Activated B cell treated with CpG ODN at 0.5 μM for 24 hours (primary cell): ENCODE results near the gene HMGA1. TPM values are rescaled to one million over a fixed set of nuclear protein-coding genes. Genes with fewer than 3 reads are reported as not detected.

ENCODE experiments used
- ATAC-seq: fragments of 200-7000 bp; cut with Tn5 transposase; one replicate; pipeline ENCODE4 v1.10.0; 2021; ENCODE audit warnings: low read depth, mild to moderate bottlenecking, moderate library complexity
- CTCF ChIA-PET: fragments of 350-600 bp; sonication (Branson Sonifier 250); formaldehyde crosslinking; loops from one replicate; lab custom pipeline; 2021; ENCODE audit warnings: antibody characterized with exemption; lab: Charles Lee
- POLR2A ChIA-PET: fragments of 350-600 bp; sonication (Branson Sonifier 250); formaldehyde crosslinking; loops from one replicate; lab custom pipeline; 2021; ENCODE audit warnings: antibody characterized with exemption; lab: Charles Lee
- DNase-seq: peaks from one replicate; pipeline ENCODE4 v3.0.0; 2022
- H3K27ac Mint-ChIP-seq: one replicate; pipeline ENCODE4 v1.8.0; 2020; ENCODE audit warnings: mixed read lengths
- H3K27me3 Mint-ChIP-seq: one replicate; pipeline ENCODE4 v1.8.0; 2021; ENCODE audit warnings: mixed read lengths
- H3K36me3 Mint-ChIP-seq: one replicate; pipeline ENCODE4 v1.8.0; 2021; ENCODE audit warnings: low read depth, mixed read lengths
- H3K4me1 Mint-ChIP-seq: one replicate; pipeline ENCODE4 v1.8.0; 2021; ENCODE audit warnings: mixed read lengths
- H3K4me3 Mint-ChIP-seq: one replicate; pipeline ENCODE4 v1.8.0; 2020; ENCODE audit warnings: mild to moderate bottlenecking, mixed read lengths
- H3K9me3 Mint-ChIP-seq: one replicate; pipeline ENCODE4 v1.8.0; 2020; ENCODE audit warnings: mixed read lengths
- CTCF ChIP-seq: fragments of 200-600 bp; IDR thresholded peaks from one replicate; pipeline ENCODE4 v1.8.0; 2022; ENCODE audit warnings: antibody characterized with exemption, mild to moderate bottlenecking
- intact Hi-C: fragments of 100-400 bp; cut with micrococcal nuclease; formaldehyde crosslinking; loops from one replicate; pipeline ENCODE4 v1.15.1; 2024
- total RNA-seq: library from RNA; stranded (reverse); gene quantifications from 2 replicates; pipeline ENCODE4 v1.2.3, GENCODE V29; 2022

The HMGA1 gene
- total RNA-seq, result 186 and 188 TPM in 2 replicates

GRCh38 chr6:34236443-34237315 lies at the start of gene HMGA1:
TSS of gene HMGA1 (plus strand) at chr6:34236873. CDS start at chr6:34240781, 3,908 bp downstream.
- POLR2A ChIA-PET, result interaction anchor here (0.7 to 3.2 kb wide), 41 partner anchors 8 to 1790 kb away, joined by 3 to 297 read pairs (median 5); partner anchors contain the start of genes ANKS1A, BLTP3A, HLA-DPB1 and ILRUN
- intact Hi-C loops, result loop anchor here (1.0 to 5.0 kb wide), 5 partner anchors 12 to 1021 kb away; partner anchors contain the start of genes SMIM29, SNRPC and ZNF76
- peak within 1 kb of the TSS; percentile 89 for H3K4me3 Mint-ChIP-seq
- TF ChIP-seq CTCF, result no peak
- DNase-seq (peak; percentile 90), ATAC-seq (peak; percentile 77)
- no peaks in the 10 kb centered on the region for H3K9me3 Mint-ChIP-seq
- H3K4me1 Mint-ChIP-seq, result peaks cover 36% of the 10 kb centered on the region
- H3K27ac Mint-ChIP-seq, result peak within 1 kb of the TSS; percentile 95
- H3K27me3 Mint-ChIP-seq, result no peaks in the 10 kb centered on the region
- H3K36me3 Mint-ChIP-seq, result peaks cover 28% of the 10 kb centered on the region
- CTCF ChIA-PET, result interaction anchor here (0.6 to 1.8 kb wide), 7 partner anchors 10 to 374 kb away, joined by 3 to 15 read pairs (median 4); no protein-coding TSS in a partner anchor

DNA sequence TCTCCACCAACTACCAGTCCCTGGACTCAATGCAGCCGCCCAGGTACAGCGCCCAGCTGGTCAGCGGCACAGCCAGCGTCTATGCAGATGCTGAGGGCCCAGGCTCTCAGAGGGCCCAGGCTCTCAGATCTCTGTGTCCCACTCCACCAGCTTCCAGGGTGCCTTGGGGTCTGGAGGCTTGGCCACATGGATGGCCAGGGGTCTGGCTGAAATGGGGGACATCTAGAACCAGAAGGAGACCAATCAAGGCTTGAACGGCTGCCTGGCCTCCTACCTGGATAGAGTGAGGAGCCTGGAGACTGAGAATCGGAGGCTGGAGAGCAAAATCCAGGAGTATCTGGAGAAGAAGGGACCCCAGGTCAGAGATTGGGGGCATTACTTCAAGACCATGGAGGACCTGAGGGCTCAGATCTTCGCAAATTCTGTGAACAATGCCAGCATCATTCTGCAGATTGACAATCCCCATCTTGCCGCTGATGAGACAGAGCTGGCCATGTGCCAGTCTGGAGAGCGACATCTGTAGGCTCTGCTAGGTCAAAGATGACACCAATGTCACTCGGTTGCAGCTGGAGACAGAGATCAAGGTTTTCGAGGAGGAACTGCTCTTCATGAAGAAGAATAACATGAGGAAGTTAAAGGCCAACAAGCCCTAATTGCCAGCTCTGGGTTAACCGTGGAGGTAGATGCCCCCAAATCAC lies 46.7 kb upstream of the HMGA1 start:
- no peak for TF ChIP-seq CTCF
- H3K27ac Mint-ChIP-seq, result peak overlapping the region; percentile 30
- DNase-seq (peak; percentile 37), ATAC-seq (peak; percentile 94)
- intact Hi-C loops, result loop anchor here (10.0 kb wide), 1 partner anchor 125 kb away; no protein-coding TSS in a partner anchor
- H3K36me3 Mint-ChIP-seq, result no peaks in the 10 kb centered on the region
- ChIA-PET CTCF (interaction anchor here (0.7 to 2.2 kb wide), 11 partner anchors 11 to 225 kb away, joined by 3 to 15 read pairs (median 4); partner anchors contain the start of gene SMIM29), POLR2A (interaction anchor here (0.5 to 2.2 kb wide), 7 partner anchors 9 to 236 kb away, joined by 3 to 22 read pairs (median 5); partner anchors contain the start of genes HMGA1, RPS10 and SMIM29)
- H3K27me3 Mint-ChIP-seq, result no peaks in the 10 kb centered on the region
- no peaks in the 10 kb centered on the region for H3K9me3 Mint-ChIP-seq
- H3K4me1 Mint-ChIP-seq, result peaks cover 11% of the 10 kb centered on the region
- H3K4me3 Mint-ChIP-seq, result peak overlapping the region; percentile 19

GRCh38 chr6:34190504-34191122 lies 46.1 kb upstream of the HMGA1 start:
- POLR2A ChIA-PET, result interaction anchor here (0.5 to 2.2 kb wide), 9 partner anchors 8 to 235 kb away, joined by 3 to 22 read pairs (median 5); partner anchors contain the start of genes HMGA1, RPS10 and SMIM29

GRCh38 chr6:34194772-34195171 lies 41.9 kb upstream of the HMGA1 start:
- no peaks in the 10 kb centered on the region for H3K27me3 Mint-ChIP-seq
- no peak for ATAC-seq
- ChIA-PET CTCF (interaction anchor here (1.8 to 3.9 kb wide), 4 partner anchors 26 to 220 kb away, joined by 13 to 77 read pairs (median 38); partner anchors contain the start of gene SMIM29), POLR2A (interaction anchor here (0.6 to 4.4 kb wide), 4 partner anchors 12 to 215 kb away, joined by 3 to 57 read pairs (median 20); partner anchors contain the start of genes HMGA1 and SMIM29)
- no peaks in the 10 kb centered on the region for H3K9me3 Mint-ChIP-seq
- H3K27ac Mint-ChIP-seq, result no peak overlapping the region
- TF ChIP-seq CTCF, result no peak
- no peaks in the 10 kb centered on the region for H3K36me3 Mint-ChIP-seq
- intact Hi-C loops, result loop anchor here (10.0 kb wide), 1 partner anchor 120 kb away; no protein-coding TSS in a partner anchor
- no peak for DNase-seq
- peaks cover 16% of the 10 kb centered on the region for H3K4me1 Mint-ChIP-seq
- H3K4me3 Mint-ChIP-seq, result no peak overlapping the region

More at GRCh38 chr6:34190504-34191122, 46.1 kb upstream of the HMGA1 start:
- peak overlapping the region; percentile 30 for H3K27ac Mint-ChIP-seq
- intact Hi-C loops, result loop anchor here (10.0 kb wide), 1 partner anchor 124 kb away; no protein-coding TSS in a partner anchor
- H3K36me3 Mint-ChIP-seq, result no peaks in the 10 kb centered on the region
- H3K4me1 Mint-ChIP-seq, result peaks cover 11% of the 10 kb centered on the region
- CTCF ChIA-PET, result interaction anchor here (0.7 to 2.2 kb wide), 11 partner anchors 11 to 224 kb away, joined by 3 to 15 read pairs (median 4); partner anchors contain the start of gene SMIM29
- peak overlapping the region; percentile 19 for H3K4me3 Mint-ChIP-seq
- ATAC-seq (no peak), DNase-seq (no peak)
- TF ChIP-seq CTCF, result no peak
- H3K27me3 Mint-ChIP-seq, result no peaks in the 10 kb centered on the region
- no peaks in the 10 kb centered on the region for H3K9me3 Mint-ChIP-seq
